ENCODE measurements around the gene VDR. TPM values are rescaled to one million over a fixed set of nuclear protein-coding genes. Genes with fewer than 3 reads are reported as not detected.

VDR gene
- total RNA-seq, 1 experiment from 2014 or later: 9.5 TPM

DNA sequence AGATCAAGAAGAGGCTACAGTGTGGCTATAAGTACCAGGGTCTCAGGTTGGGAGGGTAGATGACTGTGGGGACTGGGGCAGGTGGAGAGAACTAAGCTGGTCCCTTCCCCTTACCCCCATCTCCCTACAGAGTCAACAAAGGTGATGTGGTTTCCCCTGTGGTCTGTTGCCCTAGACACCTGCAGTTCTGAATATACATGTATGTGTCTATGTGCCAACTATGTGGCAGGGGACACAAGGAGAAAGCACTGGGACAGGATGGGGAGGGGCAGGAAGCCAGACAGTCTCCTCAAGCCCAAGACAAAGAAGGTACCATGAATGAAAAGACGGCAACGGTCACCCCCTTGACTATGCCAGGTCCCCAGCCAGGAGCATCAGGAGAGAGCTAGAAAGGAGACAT lies 80.6 kb downstream of the VDR start (continued):
- TF ChIP-seq, protein P1, sequence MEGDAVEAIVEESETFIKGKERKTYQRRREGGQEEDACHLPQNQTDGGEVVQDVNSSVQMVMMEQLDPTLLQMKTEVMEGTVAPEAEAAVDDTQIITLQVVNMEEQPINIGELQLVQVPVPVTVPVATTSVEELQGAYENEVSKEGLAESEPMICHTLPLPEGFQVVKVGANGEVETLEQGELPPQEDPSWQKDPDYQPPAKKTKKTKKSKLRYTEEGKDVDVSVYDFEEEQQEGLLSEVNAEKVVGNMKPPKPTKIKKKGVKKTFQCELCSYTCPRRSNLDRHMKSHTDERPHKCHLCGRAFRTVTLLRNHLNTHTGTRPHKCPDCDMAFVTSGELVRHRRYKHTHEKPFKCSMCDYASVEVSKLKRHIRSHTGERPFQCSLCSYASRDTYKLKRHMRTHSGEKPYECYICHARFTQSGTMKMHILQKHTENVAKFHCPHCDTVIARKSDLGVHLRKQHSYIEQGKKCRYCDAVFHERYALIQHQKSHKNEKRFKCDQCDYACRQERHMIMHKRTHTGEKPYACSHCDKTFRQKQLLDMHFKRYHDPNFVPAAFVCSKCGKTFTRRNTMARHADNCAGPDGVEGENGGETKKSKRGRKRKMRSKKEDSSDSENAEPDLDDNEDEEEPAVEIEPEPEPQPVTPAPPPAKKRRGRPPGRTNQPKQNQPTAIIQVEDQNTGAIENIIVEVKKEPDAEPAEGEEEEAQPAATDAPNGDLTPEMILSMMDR (IDR thresholded peaks at IDR 0.05 in 2 of 3, conservative IDR thresholded peaks at IDR 0.05 in 1 of 3; ENCODE audit: borderline replicate concordance in 1 of 3, insufficient read depth in 1 of 3, low read depth in 2 of 3, low read length in 2 of 3): no peak
- no peak for TF ChIP-seq CEBPB (IDR thresholded peaks at IDR 0.05; ENCODE audit: low read depth)

DNA sequence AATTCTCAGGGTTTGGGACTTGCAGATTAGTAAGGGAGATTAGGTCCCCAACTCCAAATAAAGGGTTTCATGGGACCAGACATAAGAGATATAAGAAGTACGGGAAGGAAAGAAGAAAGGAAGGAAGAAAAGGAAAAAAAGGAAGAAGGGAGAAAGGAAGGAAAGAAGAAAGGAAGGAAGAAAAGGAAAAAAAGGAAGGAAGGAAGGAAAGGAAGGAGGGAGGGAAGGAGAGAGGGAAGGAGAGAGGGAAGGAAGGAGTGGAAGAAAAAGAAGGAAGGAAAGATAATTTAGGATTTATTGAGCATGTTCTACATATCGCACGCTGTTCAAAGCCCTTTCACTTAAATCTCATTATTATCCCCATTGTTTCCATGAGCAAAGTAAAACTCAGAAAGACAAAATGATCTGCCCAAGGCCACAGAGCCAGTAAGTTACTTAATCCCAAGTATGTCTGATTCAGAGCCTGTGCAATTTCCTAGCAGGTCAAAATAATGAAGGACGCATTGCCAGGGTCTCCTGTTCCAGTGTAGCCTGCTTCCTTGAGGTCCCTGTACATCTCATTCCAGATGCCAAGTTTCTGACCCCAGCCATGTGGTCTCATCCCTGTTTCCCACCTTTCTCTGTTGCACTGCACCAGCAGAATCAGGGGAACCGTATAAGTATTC lies 81.2 kb downstream of the VDR start:
- BruUV-seq (replicated peaks): no TSS peak
- Histone ChIP-seq H3K27me3 (ENCODE audit: insufficient read depth, low read length) (no peaks in the 10 kb centered on the region), H3K4me3 (replicated peaks in 1 of 2; ENCODE audit: low read depth in 1 of 2, low read length in 2 of 2) (no peak overlapping the region), H3K9ac (ENCODE audit: low read length) (no peak overlapping the region), H3K27ac (ENCODE audit: low read depth, low read length) (no peak overlapping the region), H3K4me1 (ENCODE audit: control insufficient read depth in 1 of 2, insufficient read depth in 2 of 2, low read length in 2 of 2) (peaks cover 35 to 54% of the 10 kb centered on the region in 2 experiments), H3K79me2 (ENCODE audit: insufficient read depth, low read length) (peaks cover 12% of the 10 kb centered on the region), H2AFZ (ENCODE audit: low read depth, low read length, poor library complexity, severe bottlenecking) (no peak overlapping the region), H3K4me2 (ENCODE audit: low read length) (no peak overlapping the region), H3K9me2 (ENCODE audit: insufficient read depth) (no peaks in the 10 kb centered on the region), H3K36me3 (ENCODE audit: control insufficient read depth in 1 of 2, insufficient read depth in 2 of 2, low read length in 2 of 2) (no peaks in the 10 kb centered on the region), H4K20me1 (ENCODE audit: insufficient read depth) (no peaks in the 10 kb centered on the region), H3K9me3 (ENCODE audit: control insufficient read depth in 1 of 2, insufficient read depth in 1 of 2, low read depth in 1 of 2, low read length in 2 of 2) (no peaks in the 10 kb centered on the region)
- intact Hi-C loops (cut with micrococcal nuclease): no loop called here
- RAD21 ChIA-PET (ENCODE audit: low non-redundant PET in 1 of 2, low total read pairs in 2 of 2, uncharacterized antibody in 2 of 2, unreplicated experiment in 2 of 2): no interaction called here
- TF ChIP-seq CEBPB (IDR thresholded peaks at IDR 0.05; ENCODE audit: low read depth) (no peak), ELF1 (IDR thresholded peaks at IDR 0.05; ENCODE audit: borderline replicate concordance, low read depth) (no peak), EGR1 (IDR thresholded peaks at IDR 0.05; ENCODE audit: low read depth) (no peak)
- CTCF ChIA-PET: no interaction called here
- POLR2A ChIA-PET: no interaction called here
- DNase-seq (ENCODE audit: low read depth, low spot score) (no peak), ATAC-seq (no peak)

DNA sequence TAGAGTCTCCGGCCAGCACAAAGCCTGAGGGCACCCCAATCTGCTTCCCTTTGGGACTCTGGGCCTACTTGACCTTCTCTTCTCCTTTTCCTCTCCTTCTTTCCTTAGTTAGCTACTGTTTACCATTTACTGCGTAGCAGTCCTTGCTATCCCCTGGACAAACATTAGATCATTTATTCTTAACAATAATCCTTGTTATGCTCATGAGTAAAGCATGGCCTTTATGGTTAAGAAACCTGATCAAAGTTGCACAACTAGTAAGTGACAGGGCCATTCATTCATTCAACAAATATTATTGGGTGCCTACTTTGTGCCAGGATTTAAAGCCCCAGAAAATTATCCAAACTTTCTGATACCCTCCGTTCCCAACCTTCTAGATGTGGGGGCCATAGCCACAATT lies 81.9 kb downstream of the VDR start:
- ChIA-PET POLR2A (no interaction called here), CTCF (interaction anchor here (1.6 kb wide), 1 partner anchor 15 kb away, joined by 6 read pairs; no protein-coding TSS in a partner anchor), RAD21 (ENCODE audit: low non-redundant PET in 1 of 2, low total read pairs in 2 of 2, uncharacterized antibody in 2 of 2, unreplicated experiment in 2 of 2) (no interaction called here)
- Histone ChIP-seq H3K9ac (ENCODE audit: low read length) (no peak overlapping the region), H3K36me3 (ENCODE audit: control insufficient read depth in 1 of 2, insufficient read depth in 2 of 2, low read length in 2 of 2) (no peaks in the 10 kb centered on the region), H3K9me2 (ENCODE audit: insufficient read depth) (no peaks in the 10 kb centered on the region), H3K79me2 (ENCODE audit: insufficient read depth, low read length) (peaks cover 19% of the 10 kb centered on the region), H3K9me3 (ENCODE audit: control insufficient read depth in 1 of 2, insufficient read depth in 1 of 2, low read depth in 1 of 2, low read length in 2 of 2) (no peaks in the 10 kb centered on the region), H3K27ac (ENCODE audit: low read depth, low read length) (no peak overlapping the region), H4K20me1 (ENCODE audit: insufficient read depth) (no peaks in the 10 kb centered on the region), H3K4me1 (ENCODE audit: control insufficient read depth in 1 of 2, insufficient read depth in 2 of 2, low read length in 2 of 2) (peaks cover 35 to 55% of the 10 kb centered on the region in 2 experiments), H3K27me3 (ENCODE audit: insufficient read depth, low read length) (no peaks in the 10 kb centered on the region), H3K4me3 (replicated peaks in 1 of 2; ENCODE audit: low read depth in 1 of 2, low read length in 2 of 2) (no peak overlapping the region), H2AFZ (ENCODE audit: low read depth, low read length, poor library complexity, severe bottlenecking) (no peak overlapping the region), H3K4me2 (ENCODE audit: low read length) (no peak overlapping the region)
- ATAC-seq (no peak), DNase-seq (ENCODE audit: low read depth, low spot score) (no peak)
- TF ChIP-seq, protein P2, sequence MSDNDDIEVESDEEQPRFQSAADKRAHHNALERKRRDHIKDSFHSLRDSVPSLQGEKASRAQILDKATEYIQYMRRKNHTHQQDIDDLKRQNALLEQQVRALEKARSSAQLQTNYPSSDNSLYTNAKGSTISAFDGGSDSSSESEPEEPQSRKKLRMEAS (IDR thresholded peaks at IDR 0.05): no peak
- TF ChIP-seq JUND (IDR thresholded peaks at IDR 0.05): no peak
- intact Hi-C loops (cut with micrococcal nuclease): no loop called here
- BruUV-seq (replicated peaks): no TSS peak

Data from HCT116 (cell line).